ENCODE data around the gene ZSWIM3. TPM values are rescaled to one million over a fixed set of nuclear protein-coding genes. Genes with fewer than 3 reads are reported as not detected.

The ZSWIM3 gene
- total and polyA plus RNA-seq, 2 of the 8 experiments (the other 6 are each of a cell fraction or from before 2014, with no cell fraction given): 5.5 to 6.9 TPM

DNA sequence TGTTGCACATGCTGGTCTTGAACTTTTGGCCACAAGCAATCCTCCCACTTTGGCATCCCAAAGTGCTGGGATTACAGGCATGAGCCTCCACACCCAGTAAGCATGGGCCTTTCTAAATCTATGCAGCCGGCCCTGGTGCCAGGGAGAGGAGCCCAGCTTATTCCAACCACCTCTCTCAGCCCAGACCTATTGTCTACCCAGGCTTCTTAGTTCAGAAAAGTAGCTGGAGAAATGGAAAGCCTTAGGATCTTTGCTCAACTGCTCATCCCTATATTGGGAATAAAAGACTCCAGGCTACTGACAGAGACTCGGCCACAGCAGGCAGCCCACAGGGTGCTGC, 69.3 kb downstream of the ZSWIM3 start:
- Histone ChIP-seq H4K91ac (replicated peaks; ENCODE audit: insufficient read length, low read length) (no peak overlapping the region), H2AK5ac (ENCODE audit: low read depth, low read length) (no peak overlapping the region), H3K14ac (ENCODE audit: insufficient read length) (no peak overlapping the region), H3K27ac (ENCODE audit: low read depth, low read length) (no peak overlapping the region), H3K9ac (replicated peaks in 1 of 4; ENCODE audit: extremely low read depth in 1 of 4, low read depth in 3 of 4, low read length in 3 of 4) (no peak overlapping the region), H3K4me1 (replicated peaks in 1 of 4; ENCODE audit: control insufficient read depth in 3 of 4, insufficient read depth in 4 of 4, low read length in 3 of 4) (peaks cover 3 to 5% (median 4%) of the 10 kb centered on the region in 4 experiments; a peak in 4 of 7 replicates), H3K23ac (ENCODE audit: insufficient read length) (no peak overlapping the region), H2BK5ac (ENCODE audit: low read depth, low read length) (no peak overlapping the region), H3K79me2 (ENCODE audit: control insufficient read depth in 1 of 2, insufficient read depth in 2 of 2, low read length in 2 of 2) (no peaks in the 10 kb centered on the region), H3K27me3 (replicated peaks in 1 of 4; ENCODE audit: control insufficient read depth in 3 of 4, extremely low read depth in 1 of 4, insufficient read depth in 3 of 4, low read length in 3 of 4) (no peaks in the 10 kb centered on the region), H3K9me3 (ENCODE audit: insufficient read depth in 2 of 2, low read depth in 1 of 2, low read length in 1 of 2) (no peaks in the 10 kb centered on the region), H3K36me3 (ENCODE audit: control insufficient read depth in 2 of 4, insufficient read depth in 4 of 4, low read length in 3 of 4) (no peaks in the 10 kb centered on the region), H3K56ac (replicated peaks; ENCODE audit: insufficient read length, low read depth, low read length) (no peak overlapping the region), H3K4me2 (ENCODE audit: insufficient read depth in 1 of 2, low read depth in 2 of 2, low read length in 2 of 2) (no peak overlapping the region), H3K4me3 (ENCODE audit: extremely low read depth in 1 of 4, insufficient read depth in 2 of 4, low read depth in 3 of 4, low read length in 4 of 4) (no peak overlapping the region), H2BK120ac (replicated peaks; ENCODE audit: low read depth, low read length) (no peak overlapping the region), H2BK20ac (ENCODE audit: low read length) (no peak overlapping the region), H3K18ac (ENCODE audit: extremely low read depth, low read length) (no peak overlapping the region), H4K8ac (ENCODE audit: extremely low read depth, insufficient read depth, low read length) (no peak overlapping the region), H2BK12ac (ENCODE audit: low read depth, low read length) (no peak overlapping the region), H3K23me2 (ENCODE audit: low read depth, low read length) (no peaks in the 10 kb centered on the region), H2BK15ac (ENCODE audit: low read length) (no peak overlapping the region), H3K79me1 (ENCODE audit: low read depth, low read length) (no peaks in the 10 kb centered on the region), H4K5ac (ENCODE audit: insufficient read length, low read depth, low read length) (no peak overlapping the region), H4K20me1 (replicated peaks in 1 of 2; ENCODE audit: control insufficient read depth in 1 of 2, insufficient read depth in 2 of 2, low read length in 2 of 2) (no peaks in the 10 kb centered on the region), H3K4ac (replicated peaks; ENCODE audit: insufficient read length, low read depth, low read length) (no peak overlapping the region), H2AFZ (ENCODE audit: low read length) (no peak overlapping the region)
- CTCF ChIA-PET (ENCODE audit: partially characterized antibody): interaction anchor here (0.7 to 2.4 kb wide), 3 partner anchors 10 to 60 kb away, joined by 3 to 10 read pairs (median 4); no protein-coding TSS in a partner anchor
- DNase-seq (ENCODE audit: low read depth in 1 of 2, low spot score in 2 of 2) (no peak), FAIRE-seq (no peak)
- no peak for TF ChIP-seq BACH1 (IDR thresholded peaks at IDR 0.05; ENCODE audit: low read length)
- TF ChIP-seq ZNF274 (IDR thresholded peaks at IDR 0.05; ENCODE audit: borderline replicate concordance, extremely low read depth, low read length): no peak
- no peak for TF ChIP-seq KDM5A (IDR thresholded peaks at IDR 0.05; ENCODE audit: low read length)
- TF ChIP-seq SP4 (IDR thresholded peaks at IDR 0.05; ENCODE audit: low read length): no peak
- TF ChIP-seq TAF7 (optimal IDR thresholded peaks at IDR 0.05; ENCODE audit: borderline replicate concordance, low read depth, low read length): no peak
- no peak for TF ChIP-seq TCF12 (IDR thresholded peaks at IDR 0.05; ENCODE audit: low read depth, low read length)
- TF ChIP-seq HDAC6 (IDR thresholded peaks at IDR 0.05; ENCODE audit: low read depth, low read length): no peak
- TF ChIP-seq RBBP5 (IDR thresholded peaks at IDR 0.05; ENCODE audit: borderline replicate concordance, low read depth, low read length): no peak
- TF ChIP-seq EP300 (IDR thresholded peaks at IDR 0.05; ENCODE audit: borderline replicate concordance in 1 of 2, low read depth in 2 of 2, low read length in 2 of 2): no peak
- TF ChIP-seq SP1 (IDR thresholded peaks at IDR 0.05; ENCODE audit: low read depth, low read length): no peak
- no peak for TF ChIP-seq RNF2 (IDR thresholded peaks at IDR 0.05; ENCODE audit: borderline replicate concordance, low read depth, low read length, missing control alignments, poor library complexity, severe bottlenecking)
- TF ChIP-seq SIRT6 (IDR thresholded peaks at IDR 0.05; ENCODE audit: low read length): no peak
- TF ChIP-seq TBP (IDR thresholded peaks at IDR 0.05; ENCODE audit: low read depth, low read length): no peak
- TF ChIP-seq CHD1 (IDR thresholded peaks at IDR 0.05; ENCODE audit: low read depth, low read length): no peak
- WGBS, 2 experiments (ENCODE audit: extremely low coverage in 1 of 2, insufficient coverage in 1 of 2, insufficient read length in 1 of 2, insufficient replicate concordance in 2 of 2, low coverage in 1 of 2, low lambda C conversion rate in 2 of 2, missing lambda C conversion rate in 1 of 2): 81% methylated on average over 2 of the region's 2 CpGs; no CpG with 5 or more reads in 1 of the 2 experiments
- POLR2A ChIA-PET (ENCODE audit: partially characterized antibody): interaction anchor here (0.9 to 18.4 kb wide), 8 partner anchors 6 to 36 kb away, joined by 3 to 283 read pairs (median 13); partner anchors contain the start of genes CTSA, NEURL2, PCIF1 and PLTP
